CD8-positive, alpha-beta memory T cell (primary cell): Measurements from ENCODE around the gene TAL1. TPM values are rescaled to one million over a fixed set of nuclear protein-coding genes. Genes with fewer than 3 reads are reported as not detected.

Experiments used
- CTCF ChIA-PET: fragments of 350-600 bp; sonication (Branson Sonifier 250); formaldehyde crosslinking; loops from one replicate; lab custom pipeline; 2021; ENCODE audit warnings: antibody characterized with exemption; lab: Charles Lee
- POLR2A ChIA-PET: fragments of 350-600 bp; sonication (Branson Sonifier 250); formaldehyde crosslinking; loops from one replicate; lab custom pipeline; 2021; ENCODE audit warnings: antibody characterized with exemption; lab: Charles Lee
- DNase-seq, 5 donors: peaks; one replicate each; pipeline versions ENCODE4 v3.0.0 to v3.0.0-alpha.2; 2020 to 2022; ENCODE audit warnings: mixed read lengths in 1 of 5
- H3K27ac ChIP-seq: one replicate; pipeline ENCODE4 v1.7.0; 2013; ENCODE audit warnings: low read depth, mild to moderate bottlenecking, low read length, moderate library complexity
- H3K27me3 ChIP-seq: 2 replicates; pipeline ENCODE4 v1.7.0; 2013; ENCODE audit warnings: low read length, mild to moderate bottlenecking; ENCODE audit not compliant: insufficient read depth, poor library complexity, severe bottlenecking
- H3K36me3 ChIP-seq: 2 replicates; pipeline ENCODE4 v1.7.0; 2013; ENCODE audit warnings: mild to moderate bottlenecking, low read length, moderate library complexity; ENCODE audit not compliant: insufficient read depth
- H3K4me1 ChIP-seq: 2 replicates; pipeline ENCODE4 v1.7.0; 2013; ENCODE audit warnings: mild to moderate bottlenecking, low read length, moderate library complexity; ENCODE audit not compliant: insufficient read depth
- H3K4me3 ChIP-seq: 2 replicates; pipeline ENCODE4 v1.7.0; 2013; ENCODE audit warnings: mild to moderate bottlenecking, low read length
- H3K9me3 ChIP-seq: 2 replicates; pipeline ENCODE4 v1.7.0; 2013; ENCODE audit warnings: mild to moderate bottlenecking, low read length
- H3K27ac Mint-ChIP-seq, 8 donors: one replicate each; pipeline ENCODE4 v1.8.0; 2020 to 2021; ENCODE audit warnings: mixed read lengths in 8 of 8, mild to moderate bottlenecking in 6 of 8, inconsistent platforms in 3 of 8, moderate library complexity in 3 of 8
- H3K27me3 Mint-ChIP-seq, 2 donors: one replicate each; pipeline ENCODE4 v1.8.0; 2020 to 2021; ENCODE audit warnings: mixed read lengths in 2 of 2, mild to moderate bottlenecking in 1 of 2, moderate library complexity in 1 of 2
- H3K36me3 Mint-ChIP-seq, 3 donors: one replicate each; pipeline ENCODE4 v1.8.0; 2020 to 2021; ENCODE audit warnings: mixed read lengths in 3 of 3, inconsistent platforms in 1 of 3, mild to moderate bottlenecking in 1 of 3
- H3K4me1 Mint-ChIP-seq, 3 donors: one replicate each; pipeline ENCODE4 v1.8.0; 2020 to 2021; ENCODE audit warnings: mixed read lengths in 3 of 3, inconsistent platforms in 1 of 3, mild to moderate bottlenecking in 1 of 3
- H3K4me3 Mint-ChIP-seq, 7 donors: one replicate each; pipeline ENCODE4 v1.8.0; 2020 to 2021; ENCODE audit warnings: mixed read lengths in 7 of 7, mild to moderate bottlenecking in 6 of 7, moderate library complexity in 4 of 7, inconsistent platforms in 2 of 7
- H3K9me3 Mint-ChIP-seq, 5 donors: one replicate each; pipeline ENCODE4 v1.8.0; 2020 to 2022; ENCODE audit warnings: mixed read lengths in 5 of 5, mild to moderate bottlenecking in 3 of 5, moderate library complexity in 2 of 5, inconsistent platforms in 1 of 5
- polyA plus RNA-seq: library from polyadenylated mRNA; unstranded; fragments of 300-500 nt; fragmentation: Illumina TruSeq; gene quantifications from one replicate; pipeline ENCODE4 v1.2.3, GENCODE V29; 2021
- total RNA-seq, 2 experiments: library from RNA; stranded (reverse); gene quantifications; one replicate each; pipeline ENCODE4 v1.2.3, GENCODE V29; 2021

TAL1 gene
- total and polyA plus RNA-seq, 3 experiments from 2014 or later = not detected

- Histone ChIP-seq H3K36me3 (no peaks in the 10 kb centered on the region), H3K27ac (no peak overlapping the region), H3K27me3 (no peaks in the 10 kb centered on the region), H3K4me1 (no peaks in the 10 kb centered on the region), H3K4me3 (no peak overlapping the region), H3K9me3 (no peaks in the 10 kb centered on the region)
- ChIA-PET POLR2A (no interaction called here), CTCF (interaction anchor here (1.5 to 2.6 kb wide), 2 partner anchors 20 to 21 kb away, joined by 3 to 7 read pairs; no protein-coding TSS in a partner anchor)
- H3K36me3 Mint-ChIP-seq = no peaks in the 10 kb centered on the region
- DNase-seq = no peak
- H3K4me1 Mint-ChIP-seq = no peaks in the 10 kb centered on the region
- H3K27me3 Mint-ChIP-seq = peaks cover 8 to 16% of the 10 kb centered on the region in 2 donors
- H3K9me3 Mint-ChIP-seq = no peaks in the 10 kb centered on the region
- no peak overlapping the region for H3K27ac Mint-ChIP-seq
- no peak overlapping the region for H3K4me3 Mint-ChIP-seq
Measured at GRCh38 chr1:47213230-47213963, 18.6 kb downstream of the TAL1 start.

DNA sequence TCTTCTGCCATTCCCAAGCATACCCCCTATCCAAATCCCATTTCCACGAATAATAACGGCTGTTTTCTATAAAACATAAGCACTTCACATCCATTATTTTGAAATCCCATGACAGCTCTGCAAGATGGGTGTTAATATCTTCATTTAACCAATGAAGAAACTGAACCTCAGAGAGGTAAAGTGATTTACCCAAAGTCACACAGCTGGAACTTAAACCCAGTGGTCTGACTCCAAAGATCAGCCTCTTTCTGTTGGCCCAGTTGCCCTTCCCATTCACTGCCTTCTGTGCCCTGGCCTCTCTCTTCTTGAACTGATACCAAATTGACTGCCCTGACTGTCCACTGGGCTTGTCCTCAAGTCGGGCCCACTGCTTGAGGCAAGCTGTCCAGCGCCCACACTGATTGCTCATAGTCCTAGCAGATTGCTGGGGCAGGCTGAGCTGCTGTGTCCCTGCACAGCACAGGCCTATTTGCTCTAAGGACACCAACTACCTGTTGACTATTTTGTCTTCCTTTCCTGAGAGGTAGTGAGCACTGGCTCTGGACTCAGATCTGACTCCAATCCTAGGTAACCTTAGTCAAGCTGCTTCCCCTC, 19.3 kb downstream of the TAL1 start:
- Mint-ChIP-seq H3K36me3 (no peaks in the 10 kb centered on the region), H3K27me3 (peaks cover 9 to 16% of the 10 kb centered on the region in 2 donors), H3K27ac (no peak overlapping the region), H3K4me3 (no peak overlapping the region), H3K9me3 (no peaks in the 10 kb centered on the region), H3K4me1 (no peaks in the 10 kb centered on the region)
- no peaks in the 10 kb centered on the region for H3K9me3 ChIP-seq
- no peaks in the 10 kb centered on the region for H3K4me1 ChIP-seq
- H3K27ac ChIP-seq = no peak overlapping the region
- no peak for DNase-seq
- ChIA-PET CTCF (interaction anchor here (2.6 kb wide), 1 partner anchor 20 kb away, joined by 7 read pairs; no protein-coding TSS in a partner anchor), POLR2A (no interaction called here)
- H3K36me3 ChIP-seq = no peaks in the 10 kb centered on the region
- H3K4me3 ChIP-seq = no peak overlapping the region
- no peaks in the 10 kb centered on the region for H3K27me3 ChIP-seq

- CTCF ChIA-PET = interaction anchor here (2.6 kb wide), 1 partner anchor 19 kb away, joined by 7 read pairs; no protein-coding TSS in a partner anchor
- Mint-ChIP-seq H3K36me3 (no peaks in the 10 kb centered on the region), H3K27ac (no peak overlapping the region), H3K4me1 (no peaks in the 10 kb centered on the region), H3K27me3 (peaks cover 9 to 19% of the 10 kb centered on the region in 2 donors), H3K9me3 (no peaks in the 10 kb centered on the region), H3K4me3 (no peak overlapping the region)
- DNase-seq = no peak
- Histone ChIP-seq H3K27me3 (no peaks in the 10 kb centered on the region), H3K4me3 (no peak overlapping the region), H3K4me1 (no peaks in the 10 kb centered on the region), H3K27ac (no peak overlapping the region), H3K36me3 (no peaks in the 10 kb centered on the region), H3K9me3 (no peaks in the 10 kb centered on the region)
- POLR2A ChIA-PET = no interaction called here
Measured at GRCh38 chr1:47211796-47212269, 20.2 kb downstream of the TAL1 start.

GRCh38 chr1:47210666-47211065, 21.4 kb downstream of the TAL1 start:
- no peak for DNase-seq
- Histone ChIP-seq H3K27ac (no peak overlapping the region), H3K9me3 (no peaks in the 10 kb centered on the region), H3K27me3 (no peaks in the 10 kb centered on the region), H3K4me3 (no peak overlapping the region), H3K4me1 (no peaks in the 10 kb centered on the region), H3K36me3 (no peaks in the 10 kb centered on the region)
- no peaks in the 10 kb centered on the region for H3K4me1 Mint-ChIP-seq
- peaks cover 9 to 23% of the 10 kb centered on the region in 2 donors for H3K27me3 Mint-ChIP-seq
- no peaks in the 10 kb centered on the region for H3K36me3 Mint-ChIP-seq
- ChIA-PET POLR2A (no interaction called here), CTCF (interaction anchor here (2.6 kb wide), 1 partner anchor 18 kb away, joined by 7 read pairs; no protein-coding TSS in a partner anchor)
- no peak overlapping the region for H3K4me3 Mint-ChIP-seq
- no peaks in the 10 kb centered on the region for H3K9me3 Mint-ChIP-seq
- no peak overlapping the region for H3K27ac Mint-ChIP-seq

DNA sequence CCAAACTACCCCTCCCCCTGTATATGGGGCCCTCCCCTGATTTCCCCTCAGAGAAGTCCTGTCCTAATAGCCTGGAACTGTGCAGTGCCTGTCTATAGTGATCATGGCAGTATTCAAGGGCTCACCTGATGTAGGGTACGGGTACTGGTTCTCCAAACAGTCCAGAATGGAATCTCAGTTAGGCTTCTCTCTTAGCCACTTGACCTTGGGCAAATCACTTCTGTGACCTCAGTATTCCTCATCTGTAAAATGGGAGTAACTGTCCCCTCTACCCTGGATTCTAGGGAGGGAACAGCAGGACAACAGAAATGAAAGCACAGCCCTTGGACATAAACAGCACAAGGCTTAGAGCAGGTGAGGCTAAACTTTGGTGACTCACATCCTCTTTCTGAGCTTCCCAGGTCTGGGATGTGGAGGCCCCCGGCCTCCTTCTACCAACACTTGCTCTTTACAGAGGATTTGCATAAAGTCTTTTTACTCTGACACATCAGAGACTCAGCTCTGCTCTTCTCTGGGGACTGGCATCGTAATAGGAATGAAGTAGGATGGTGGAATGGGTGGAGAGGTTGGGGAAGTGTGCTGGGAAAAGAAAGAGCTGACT, 22.2 kb downstream of the TAL1 start:
- Mint-ChIP-seq H3K27ac (no peak overlapping the region), H3K9me3 (no peaks in the 10 kb centered on the region), H3K4me1 (no peaks in the 10 kb centered on the region), H3K36me3 (no peaks in the 10 kb centered on the region), H3K27me3 (peaks cover 13 to 23% of the 10 kb centered on the region in 2 donors), H3K4me3 (no peak overlapping the region)
- no peak for DNase-seq
- Histone ChIP-seq H3K9me3 (no peaks in the 10 kb centered on the region), H3K27ac (no peak overlapping the region), H3K27me3 (no peaks in the 10 kb centered on the region), H3K4me3 (no peak overlapping the region), H3K36me3 (no peaks in the 10 kb centered on the region), H3K4me1 (no peaks in the 10 kb centered on the region)
- CTCF ChIA-PET = no interaction called here
- POLR2A ChIA-PET = no interaction called here

DNA sequence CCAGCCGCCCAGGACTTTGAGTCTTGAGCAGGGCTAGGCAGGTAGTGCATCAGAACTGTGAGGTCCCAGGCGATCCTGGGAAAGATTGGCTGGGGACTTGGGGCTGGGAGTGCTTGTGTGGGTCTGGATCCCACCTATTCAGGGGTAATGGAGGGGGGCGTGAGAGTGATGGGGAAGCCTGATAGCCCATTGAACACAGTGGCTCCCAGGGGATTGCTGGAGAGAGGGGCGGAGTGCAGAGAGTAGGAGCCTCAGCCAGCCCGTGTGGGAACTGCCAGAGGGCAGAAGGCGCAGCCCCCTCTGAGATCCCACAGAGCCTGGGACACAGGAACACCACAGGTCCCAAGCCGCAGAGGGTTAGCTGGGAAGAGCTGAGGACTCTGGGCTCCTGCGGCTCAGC, 22.9 kb downstream of the TAL1 start:
- Mint-ChIP-seq H3K27me3 (peaks cover 16 to 28% of the 10 kb centered on the region in 2 donors), H3K27ac (no peak overlapping the region), H3K4me1 (no peaks in the 10 kb centered on the region), H3K4me3 (no peak overlapping the region), H3K9me3 (no peaks in the 10 kb centered on the region), H3K36me3 (no peaks in the 10 kb centered on the region)
- H3K36me3 ChIP-seq = no peaks in the 10 kb centered on the region
- H3K27ac ChIP-seq = no peak overlapping the region
- no peak overlapping the region for H3K4me3 ChIP-seq
- H3K9me3 ChIP-seq = no peaks in the 10 kb centered on the region
- H3K27me3 ChIP-seq = no peaks in the 10 kb centered on the region
- POLR2A ChIA-PET = no interaction called here
- no peak for DNase-seq
- CTCF ChIA-PET = no interaction called here
- no peaks in the 10 kb centered on the region for H3K4me1 ChIP-seq

- Histone ChIP-seq H3K27me3 (no peaks in the 10 kb centered on the region), H3K4me1 (no peaks in the 10 kb centered on the region), H3K36me3 (no peaks in the 10 kb centered on the region), H3K9me3 (no peaks in the 10 kb centered on the region), H3K4me3 (no peak overlapping the region), H3K27ac (no peak overlapping the region)
- H3K27me3 Mint-ChIP-seq = peaks cover 18 to 35% of the 10 kb centered on the region in 2 donors
- ChIA-PET POLR2A (no interaction called here), CTCF (no interaction called here)
- H3K4me3 Mint-ChIP-seq = no peak overlapping the region
- H3K4me1 Mint-ChIP-seq = peaks cover 0 to 3% (median under 1%) of the 10 kb centered on the region in 3 donors
- DNase-seq = no peak
- H3K27ac Mint-ChIP-seq = no peak overlapping the region
- H3K9me3 Mint-ChIP-seq = no peaks in the 10 kb centered on the region
- H3K36me3 Mint-ChIP-seq = no peaks in the 10 kb centered on the region
Measured at GRCh38 chr1:47208374-47208850, 23.6 kb downstream of the TAL1 start.
